H1 (cell line): Measurements from ENCODE around the gene ADAMTS8.

ENCODE experiments used
- ATF3 ChIP-seq: IDR thresholded peaks from 2 replicates; pipeline ENCODE4 v1.6.1; 2011; ENCODE audit warnings: low read depth, mild to moderate bottlenecking, low read length; ENCODE audit not compliant: insufficient read depth
- BRCA1 ChIP-seq: IDR thresholded peaks from 2 replicates; pipeline ENCODE4 v1.6.1; 2012; ENCODE audit warnings: low read depth, low read length, improper control_type of control experiment
- CTCF ChIP-seq, 3 experiments: IDR thresholded peaks; 1 replicate in 2 of 3; 2 replicates in 1 of 3; pipeline versions ENCODE4 v1.5.1 to v1.6.1; 2011; ENCODE audit warnings: low read length in 3 of 3, mild to moderate bottlenecking in 3 of 3, inconsistent platforms in 2 of 3, low read depth in 1 of 3, moderate library complexity in 1 of 3; ENCODE audit not compliant: insufficient read depth in 1 of 3; ENCODE audit errors: control extremely low read depth in 1 of 3
- POLR2AphosphoS5 ChIP-seq: IDR thresholded peaks from 2 replicates; pipeline ENCODE4 v1.6.1; 2011; ENCODE audit warnings: low read depth, low read length
- RAD21 ChIP-seq, 2 experiments: IDR thresholded peaks in 1 of 2; conservative IDR thresholded peaks in 1 of 2; 2 replicates each; pipeline ENCODE4 v1.6.1; 2011; ENCODE audit warnings: low read depth in 2 of 2, low read length in 2 of 2, improper control_type of control experiment in 1 of 2, inconsistent platforms in 1 of 2, mild to moderate bottlenecking in 1 of 2, moderate library complexity in 1 of 2
- YY1 ChIP-seq: IDR thresholded peaks from 2 replicates; pipeline ENCODE4 v1.6.1; 2011; ENCODE audit warnings: low read depth, mild to moderate bottlenecking, low read length

- TF ChIP-seq POLR2AphosphoS5 = no peak
- TF ChIP-seq RAD21 (IDR thresholded peaks at IDR 0.05 in 1 of 2, conservative IDR thresholded peaks at IDR 0.05 in 1 of 2; ENCODE audit: low read depth in 2 of 2, low read length in 2 of 2) = no peak
- TF ChIP-seq ATF3 = no peak
- TF ChIP-seq BRCA1 = no peak
- TF ChIP-seq YY1 = no peak
- TF ChIP-seq CTCF (IDR thresholded peaks at IDR 0.05; ENCODE audit: control extremely low read depth in 1 of 3, insufficient read depth in 1 of 3, low read depth in 1 of 3, low read length in 3 of 3) = no peak
These were observed 39.7 kb downstream of the ADAMTS8 start for GRCh38 chr11:130388607-130389205.
